Gastrocnemius medialis (tissue), 4 donors: Measurements from ENCODE around the gene ZBTB1.

Experiments
- CTCF ChIP-seq, 5 experiments: fragments of 450-650 bp in 3 of 5; fragments of 200-600 bp in 2 of 5; sonication (generic) in 2 of 5; IDR thresholded peaks in 4 of 5; conservative IDR thresholded peaks in 1 of 5; 1 replicate in 4 of 5; 2 replicates in 1 of 5; pipeline ENCODE4 v1.5.1; 2016 to 2019; ENCODE audit warnings: antibody characterized with exemption in 5 of 5, mild to moderate bottlenecking in 3 of 5, moderate library complexity in 3 of 5
- POLR2A ChIP-seq, 2 donors: fragments of 450-650 bp; IDR thresholded peaks; one replicate each; pipeline ENCODE4 v1.6.1; 2017; ENCODE audit warnings: antibody characterized with exemption in 2 of 2, mild to moderate bottlenecking in 2 of 2, moderate library complexity in 2 of 2

GRCh38 chr14:64467101-64467500, 37.5 kb upstream of the ZBTB1 start:
- TF ChIP-seq CTCF (IDR thresholded peaks at IDR 0.05 in 4 of 5, conservative IDR thresholded peaks at IDR 0.05 in 1 of 5) = no peak
- TF ChIP-seq POLR2A (IDR thresholded peaks at IDR 0.05) = no peak
